Neural cell (in vitro differentiated cells): ENCODE measurements around the gene C13orf46. TPM values are rescaled to one million over a fixed set of nuclear protein-coding genes. Genes with fewer than 3 reads are reported as not detected.

Experiments used
- H2AFZ ChIP-seq: fragments of 200-600, 300-800 bp; sonication (generic), shearing (Covaris generic); 2 replicates; pipeline ENCODE4 v1.6.0; 2014; ENCODE audit warnings: low read depth, mild to moderate bottlenecking, antibody characterized with exemption, low read length, moderate library complexity
- H3F3A ChIP-seq: fragments of 200-600 bp; shearing (Covaris generic); 2 replicates; pipeline ENCODE4 v1.6.1; 2016; ENCODE audit warnings: mild to moderate bottlenecking, moderate library complexity, mixed read lengths, antibody characterized with exemption, low read length; ENCODE audit not compliant: insufficient read depth, poor library complexity, severe bottlenecking
- H3K27ac ChIP-seq: fragments of 200-600, 300-800 bp; sonication (generic), shearing (Covaris generic); 2 replicates; pipeline ENCODE4 v1.5.1; 2014; ENCODE audit warnings: mild to moderate bottlenecking, low read length, moderate library complexity
- H3K27me3 ChIP-seq: fragments of 300-800, 200-600 bp; sonication (generic), shearing (Covaris generic); 2 replicates; pipeline ENCODE4 v1.6.0; 2014; ENCODE audit warnings: mild to moderate bottlenecking, low read depth, low read length, moderate library complexity; ENCODE audit not compliant: insufficient read depth
- H3K36me3 ChIP-seq: fragments of 300-800, 200-600 bp; sonication (generic), shearing (Covaris generic); 2 replicates; pipeline ENCODE4 v1.5.1; 2014; ENCODE audit warnings: mild to moderate bottlenecking, antibody characterized with exemption, low read length, moderate library complexity; ENCODE audit not compliant: insufficient read depth
- H3K4me2 ChIP-seq: fragments of 300-800, 200-600 bp; sonication (generic), shearing (Covaris generic); 2 replicates; pipeline ENCODE4 v1.6.0; 2014; ENCODE audit warnings: mild to moderate bottlenecking, low read length
- H3K4me3 ChIP-seq: fragments of 300-800, 200-600 bp; sonication (generic), shearing (Covaris generic); 2 replicates; pipeline ENCODE4 v1.5.1; 2014; ENCODE audit warnings: mild to moderate bottlenecking, low read length, moderate library complexity
- H3K79me2 ChIP-seq: fragments of 200-600 bp; shearing (Covaris generic); replicated peaks from 2 replicates; pipeline ENCODE4 v1.6.0; 2014; ENCODE audit warnings: mild to moderate bottlenecking, low read length, moderate library complexity; ENCODE audit not compliant: insufficient read depth
- H3K9ac ChIP-seq: fragments of 300-800, 200-600 bp; sonication (generic), shearing (Covaris generic); 2 replicates; pipeline ENCODE4 v1.6.1; 2016; ENCODE audit warnings: mild to moderate bottlenecking, low read length, mixed read lengths
- H3K9me2 ChIP-seq: fragments of 200-600 bp; shearing (Covaris generic); 2 replicates; pipeline ENCODE4 v1.6.1; 2016; ENCODE audit warnings: mild to moderate bottlenecking, low read length, mixed read lengths; ENCODE audit not compliant: insufficient read depth
- H3K9me3 ChIP-seq: fragments of 200-600, 300-800 bp; sonication (generic), shearing (Covaris generic); 2 replicates; pipeline ENCODE4 v1.6.1; 2016; ENCODE audit warnings: mild to moderate bottlenecking, mixed run types, low read length, moderate library complexity, mixed read lengths
- H4K20me1 ChIP-seq: fragments of 200-600 bp; shearing (Covaris generic); 2 replicates; pipeline ENCODE4 v1.6.1; 2016; ENCODE audit warnings: mild to moderate bottlenecking, mixed run types; ENCODE audit not compliant: insufficient read depth
- CTCF ChIP-seq: fragments of 450-650 bp; IDR thresholded peaks from 2 replicates; pipeline ENCODE4 v1.5.1; 2014; ENCODE audit warnings: antibody characterized with exemption, mild to moderate bottlenecking, moderate library complexity; ENCODE audit not compliant: poor library complexity, severe bottlenecking
- EP300 ChIP-seq: fragments of 450-650 bp; conservative IDR thresholded peaks from 2 replicates; pipeline ENCODE4 v1.6.1; 2014; ENCODE audit warnings: antibody characterized with exemption, mild to moderate bottlenecking, moderate library complexity; ENCODE audit not compliant: poor library complexity, severe bottlenecking
- EZH2 ChIP-seq: fragments of 200-600, 300-800 bp; shearing (Covaris generic), sonication (generic); IDR thresholded peaks from 2 replicates; pipeline ENCODE4 v1.6.1; 2014; ENCODE audit warnings: antibody characterized with exemption, low read length, borderline replicate concordance, mild to moderate bottlenecking; ENCODE audit not compliant: insufficient read depth, poor library complexity, severe bottlenecking
- MXI1 ChIP-seq: fragments of 450-650 bp; conservative IDR thresholded peaks from 2 replicates; pipeline ENCODE4 v1.6.1; 2014; ENCODE audit warnings: antibody characterized with exemption, mild to moderate bottlenecking; ENCODE audit not compliant: poor library complexity, severe bottlenecking
- POLR2AphosphoS5 ChIP-seq: IDR thresholded peaks from 2 replicates; pipeline ENCODE4 v1.6.1; 2012
- RAD21 ChIP-seq: fragments of 450-650 bp; conservative IDR thresholded peaks from 2 replicates; pipeline ENCODE4 v1.6.1; 2014; ENCODE audit warnings: antibody characterized with exemption, mild to moderate bottlenecking, moderate library complexity
- SMC3 ChIP-seq: fragments of 450-650 bp; conservative IDR thresholded peaks from 2 replicates; pipeline ENCODE4 v1.6.1; 2014; ENCODE audit warnings: antibody characterized with exemption, mild to moderate bottlenecking, moderate library complexity; ENCODE audit not compliant: poor library complexity
- TAF1 ChIP-seq: IDR thresholded peaks from 2 replicates; pipeline ENCODE4 v1.6.1; 2012; ENCODE audit warnings: low read depth
- polyA plus RNA-seq: library from polyadenylated mRNA; depleted of rRNA; stranded (reverse); fragments of >200 nt; gene quantifications from 2 replicates; pipeline ENCODE4 v1.2.3, GENCODE V29; 2014
- TF ChIP-seq, protein P1 (sequence below): IDR thresholded peaks from 2 replicates; pipeline ENCODE4 v1.6.1; 2012; ENCODE audit warnings: borderline replicate concordance

Gene C13orf46
- polyA plus RNA-seq, 1 donor from 2014 or later, result not detected

DNA sequence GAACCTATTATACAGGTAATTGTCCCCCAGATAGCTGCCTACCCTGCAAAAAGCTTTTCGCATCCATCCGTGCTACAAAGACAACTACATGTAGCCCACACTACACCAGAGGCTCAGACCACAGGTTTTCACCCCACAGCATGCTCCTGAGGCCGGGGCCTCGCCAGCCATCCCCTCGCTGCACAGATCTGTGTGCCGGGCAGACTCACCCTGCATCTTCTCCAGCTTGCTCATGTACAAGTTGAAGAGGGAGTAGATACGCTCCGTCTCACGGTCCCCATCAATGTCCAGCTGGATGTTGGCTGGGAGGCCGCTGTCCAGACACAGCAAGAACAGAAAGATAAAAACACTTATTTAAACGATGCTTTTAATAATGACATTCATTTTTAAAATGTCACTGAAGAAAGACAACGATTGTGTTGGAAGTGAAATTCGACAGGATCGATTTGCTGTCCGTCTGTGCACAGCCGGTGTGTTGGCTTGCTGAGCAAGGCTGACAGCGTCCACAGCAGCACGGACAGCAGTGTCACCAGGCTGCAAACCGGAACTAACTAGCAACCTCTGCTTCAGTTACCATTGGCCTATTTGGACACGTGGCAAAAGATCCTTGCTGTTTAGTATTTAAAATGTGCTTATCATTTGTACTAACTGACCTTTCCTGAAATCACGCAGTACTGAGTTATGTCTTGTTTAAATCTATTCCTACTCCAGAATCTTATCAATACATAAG, 18.6 kb upstream of the C13orf46 start:
- H3K36me3 ChIP-seq, result no peaks in the 10 kb centered on the region
- H3K27ac ChIP-seq, result no peak overlapping the region
- H2AFZ ChIP-seq, result no peak overlapping the region
- TF ChIP-seq EZH2 (no peak), SMC3 (no peak), TAF1 (no peak), MXI1 (no peak), EP300 (no peak), POLR2AphosphoS5 (no peak), CTCF (no peak), RAD21 (no peak)
- TF ChIP-seq, protein P1, sequence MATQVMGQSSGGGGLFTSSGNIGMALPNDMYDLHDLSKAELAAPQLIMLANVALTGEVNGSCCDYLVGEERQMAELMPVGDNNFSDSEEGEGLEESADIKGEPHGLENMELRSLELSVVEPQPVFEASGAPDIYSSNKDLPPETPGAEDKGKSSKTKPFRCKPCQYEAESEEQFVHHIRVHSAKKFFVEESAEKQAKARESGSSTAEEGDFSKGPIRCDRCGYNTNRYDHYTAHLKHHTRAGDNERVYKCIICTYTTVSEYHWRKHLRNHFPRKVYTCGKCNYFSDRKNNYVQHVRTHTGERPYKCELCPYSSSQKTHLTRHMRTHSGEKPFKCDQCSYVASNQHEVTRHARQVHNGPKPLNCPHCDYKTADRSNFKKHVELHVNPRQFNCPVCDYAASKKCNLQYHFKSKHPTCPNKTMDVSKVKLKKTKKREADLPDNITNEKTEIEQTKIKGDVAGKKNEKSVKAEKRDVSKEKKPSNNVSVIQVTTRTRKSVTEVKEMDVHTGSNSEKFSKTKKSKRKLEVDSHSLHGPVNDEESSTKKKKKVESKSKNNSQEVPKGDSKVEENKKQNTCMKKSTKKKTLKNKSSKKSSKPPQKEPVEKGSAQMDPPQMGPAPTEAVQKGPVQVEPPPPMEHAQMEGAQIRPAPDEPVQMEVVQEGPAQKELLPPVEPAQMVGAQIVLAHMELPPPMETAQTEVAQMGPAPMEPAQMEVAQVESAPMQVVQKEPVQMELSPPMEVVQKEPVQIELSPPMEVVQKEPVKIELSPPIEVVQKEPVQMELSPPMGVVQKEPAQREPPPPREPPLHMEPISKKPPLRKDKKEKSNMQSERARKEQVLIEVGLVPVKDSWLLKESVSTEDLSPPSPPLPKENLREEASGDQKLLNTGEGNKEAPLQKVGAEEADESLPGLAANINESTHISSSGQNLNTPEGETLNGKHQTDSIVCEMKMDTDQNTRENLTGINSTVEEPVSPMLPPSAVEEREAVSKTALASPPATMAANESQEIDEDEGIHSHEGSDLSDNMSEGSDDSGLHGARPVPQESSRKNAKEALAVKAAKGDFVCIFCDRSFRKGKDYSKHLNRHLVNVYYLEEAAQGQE, result no peak
- H3K79me2 ChIP-seq, result no peaks in the 10 kb centered on the region
- no peaks in the 10 kb centered on the region for H3K9me2 ChIP-seq
- no peaks in the 10 kb centered on the region for H3F3A ChIP-seq
- no peaks in the 10 kb centered on the region for H4K20me1 ChIP-seq
- no peaks in the 10 kb centered on the region for H3K9me3 ChIP-seq
- H3K27me3 ChIP-seq, result no peaks in the 10 kb centered on the region
- H3K4me3 ChIP-seq, result no peak overlapping the region
- H3K4me2 ChIP-seq, result no peak overlapping the region
- H3K9ac ChIP-seq, result no peak overlapping the region

DNA sequence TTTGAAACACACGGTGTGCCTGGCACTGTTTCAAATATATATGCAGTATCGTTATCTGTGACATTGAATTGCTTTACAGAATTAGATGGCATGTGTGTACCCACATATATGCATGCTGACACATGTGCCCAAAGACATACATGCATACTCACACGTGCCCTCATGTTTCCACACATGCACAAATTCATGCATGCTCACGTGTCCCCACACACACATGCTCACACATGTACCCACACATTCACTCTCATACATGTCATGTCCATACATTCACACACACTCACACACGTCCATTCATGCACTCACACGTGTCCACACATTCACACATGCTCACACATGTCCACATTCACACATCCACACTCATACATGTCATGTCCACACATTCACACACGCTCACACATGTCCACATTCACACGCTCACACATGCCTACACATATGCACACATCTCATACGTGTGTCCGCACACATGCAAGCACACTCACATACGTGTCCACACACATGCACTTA, 17.9 kb upstream of the C13orf46 start:
- Histone ChIP-seq H3K9ac (no peak overlapping the region), H3K27me3 (no peaks in the 10 kb centered on the region), H3K36me3 (no peaks in the 10 kb centered on the region), H2AFZ (no peak overlapping the region), H3K9me3 (no peaks in the 10 kb centered on the region), H3K79me2 (no peaks in the 10 kb centered on the region), H4K20me1 (no peaks in the 10 kb centered on the region), H3K27ac (no peak overlapping the region), H3F3A (no peaks in the 10 kb centered on the region), H3K9me2 (no peaks in the 10 kb centered on the region), H3K4me3 (no peak overlapping the region), H3K4me2 (no peak overlapping the region)
- TF ChIP-seq TAF1, result no peak
- TF ChIP-seq POLR2AphosphoS5, result no peak
- no peak for TF ChIP-seq RAD21
- TF ChIP-seq MXI1, result no peak
- TF ChIP-seq CTCF, result no peak
- TF ChIP-seq, protein P1, result no peak
- TF ChIP-seq EZH2, result no peak
- TF ChIP-seq SMC3, result no peak
- TF ChIP-seq EP300, result no peak
